Midbrain (tissue), 1 donor: Measurements from ENCODE around the gene ZFYVE9.
"Not testable (repeated sequence)": the region's sequence is repeated elsewhere in the genome, so short reads cannot be mapped to it uniquely, and the experiment has no call there.

Source experiments
- DNase-seq: peaks from one replicate; lab custom pipeline; 2025; lab: John Stamatoyannopoulos, UW

The ZFYVE9 gene

DNA sequence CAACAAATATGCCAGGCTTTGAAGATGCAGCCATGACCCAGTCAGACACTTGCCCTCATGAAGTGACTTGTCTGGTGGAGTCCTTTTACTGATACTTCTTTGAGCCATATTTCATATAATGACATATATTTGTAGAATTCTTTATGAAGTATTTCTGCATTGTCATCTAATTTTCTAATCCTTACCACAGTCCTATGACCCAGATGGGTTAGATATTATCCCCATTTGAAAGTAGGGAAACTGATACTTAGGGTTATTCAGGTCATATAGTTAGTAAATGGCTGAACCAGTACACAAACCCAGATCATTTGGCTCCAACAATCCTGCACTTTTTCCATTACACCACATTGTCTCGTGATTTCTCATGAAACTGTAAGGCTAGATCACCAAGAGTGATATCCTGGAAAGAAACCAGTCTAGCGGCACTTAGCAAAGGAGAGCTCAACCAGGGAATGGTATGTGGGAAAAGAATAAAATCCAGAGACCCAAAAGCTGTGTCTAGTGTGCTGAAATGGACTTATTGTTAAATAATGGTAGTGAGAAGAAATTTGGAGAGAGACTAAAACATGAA, 49.6 kb downstream of the ZFYVE9 start:
- no peak for DNase-seq

DNA sequence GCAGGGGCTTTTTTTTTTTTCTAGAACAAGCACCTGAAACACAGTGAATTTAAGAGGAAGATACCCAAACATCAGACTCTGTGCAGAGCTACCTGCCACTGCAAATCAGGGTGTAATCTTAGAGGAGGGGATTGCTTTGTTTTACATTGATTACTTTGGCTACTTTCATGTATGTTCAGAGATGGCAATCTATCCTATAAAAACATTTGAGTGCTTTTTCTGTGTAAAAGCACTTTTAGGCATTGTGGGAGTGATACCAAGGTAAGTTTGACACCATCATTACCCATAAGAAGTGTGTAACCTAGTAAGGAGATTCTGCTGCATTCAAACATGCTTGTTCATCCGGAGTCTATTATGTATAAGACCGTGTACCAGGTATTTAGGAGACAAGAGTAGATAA, 50.1 kb downstream of the ZFYVE9 start:
- DNase-seq: no peak

DNA sequence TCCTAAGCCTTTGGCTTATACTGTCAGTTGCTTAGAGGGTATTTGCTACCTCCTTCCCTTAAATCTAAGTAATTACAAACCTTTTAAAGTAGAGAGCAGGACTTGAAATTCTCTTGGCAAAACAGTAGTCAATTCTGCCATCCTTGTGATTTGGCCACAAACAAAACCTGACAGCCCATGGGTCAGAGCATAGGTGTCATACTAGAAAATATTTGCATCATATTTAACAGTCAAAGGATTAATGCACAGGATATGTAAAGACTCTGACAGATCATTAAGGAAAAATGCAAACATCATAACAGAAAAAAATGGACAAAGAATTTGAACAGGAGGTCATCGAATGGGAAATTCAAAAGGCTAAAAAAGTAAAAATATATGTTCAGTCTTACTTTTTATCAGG, 50.5 kb downstream of the ZFYVE9 start:
- no peak for DNase-seq

DNA sequence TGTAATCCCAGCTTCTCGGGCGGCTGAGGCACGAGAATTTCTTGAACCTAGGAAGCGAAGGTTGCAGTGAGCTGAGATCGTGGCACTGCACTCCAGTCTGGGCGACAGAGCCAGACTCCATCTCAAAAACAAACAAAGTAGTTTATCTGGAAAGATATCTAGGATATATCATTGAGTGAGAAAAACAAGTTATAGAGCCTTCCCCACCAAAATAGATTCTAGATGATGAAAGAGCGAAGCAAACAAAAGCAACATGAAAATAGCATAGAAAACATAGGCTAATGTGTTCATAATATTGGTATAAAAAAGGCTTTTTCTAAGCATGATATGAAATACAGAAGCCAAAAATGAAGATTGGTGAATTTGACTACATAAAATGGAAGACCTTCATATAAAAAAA, 52.1 kb downstream of the ZFYVE9 start:
- DNase-seq: no peak

DNA sequence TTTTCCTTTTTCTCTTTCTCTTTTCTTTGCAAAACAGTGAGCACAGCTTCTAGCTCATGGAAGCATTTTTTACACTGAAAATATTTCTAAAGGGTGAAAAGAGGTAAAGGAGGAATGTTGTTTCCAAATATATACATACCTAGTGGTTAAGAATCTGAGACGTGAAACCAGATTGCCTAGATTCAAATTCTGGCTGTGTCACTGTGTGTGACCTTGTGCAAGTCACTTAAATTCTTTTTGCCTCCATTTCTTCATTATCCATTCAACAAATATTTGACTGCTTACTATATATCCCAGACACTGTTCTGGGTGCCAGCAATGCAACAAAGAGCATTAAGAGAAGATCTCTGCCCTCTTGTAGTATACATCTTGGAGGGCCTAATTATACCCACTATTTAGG, 53.3 kb downstream of the ZFYVE9 start:
- DNase-seq: no peak

DNA sequence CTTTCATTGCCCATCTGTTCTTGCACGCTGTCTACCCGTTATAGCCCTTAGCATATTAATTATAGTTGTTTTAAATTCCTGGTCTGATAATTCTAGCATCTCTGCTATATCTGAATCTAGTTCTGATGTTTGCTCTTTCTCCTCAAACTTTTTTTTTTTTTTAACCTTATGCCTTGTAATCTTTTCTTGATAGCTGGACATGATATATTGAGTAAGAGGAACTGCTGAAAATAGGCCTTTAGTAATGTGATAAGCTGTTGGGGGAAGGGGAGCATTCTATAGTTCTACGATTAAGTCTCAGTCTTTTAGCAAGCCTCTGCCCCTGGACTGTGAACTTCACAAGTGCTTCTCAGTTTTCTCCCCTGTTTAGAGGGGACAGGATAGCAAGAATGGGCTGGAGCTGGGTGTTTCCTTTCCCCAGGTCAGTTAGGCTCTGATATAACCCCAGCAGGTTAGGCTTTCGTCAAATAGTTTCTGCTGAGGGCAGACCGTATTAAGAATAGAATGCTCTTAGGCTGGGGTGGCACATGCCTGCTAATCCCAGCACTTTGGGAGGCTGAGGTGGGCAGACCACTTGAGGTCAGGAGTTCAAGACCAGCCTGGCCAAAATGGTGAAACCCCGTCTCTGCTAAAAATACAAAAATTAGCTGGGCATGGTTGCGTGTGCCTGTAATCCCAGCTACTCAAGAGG, 62.2 kb downstream of the ZFYVE9 start:
- no peak for DNase-seq

DNA sequence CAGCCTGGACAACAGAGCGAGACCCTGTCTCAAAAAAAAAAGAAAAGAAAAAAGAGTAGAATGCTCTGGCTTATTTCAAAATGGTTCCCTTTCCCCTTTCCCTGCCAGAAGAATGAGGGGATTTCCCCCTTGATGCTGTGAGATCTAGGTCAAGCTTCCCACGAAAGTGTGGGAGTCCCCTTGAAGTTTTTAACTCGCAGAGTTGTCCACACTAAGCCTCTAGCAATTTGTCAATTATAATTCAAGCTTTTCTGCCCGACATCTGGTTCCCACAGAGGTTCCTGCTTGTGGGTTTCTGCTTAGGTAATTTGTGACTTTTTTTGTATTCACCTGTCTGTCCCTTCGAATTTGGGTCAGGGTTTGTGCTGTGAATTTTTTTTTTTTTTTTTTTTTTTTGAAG, 62.8 kb downstream of the ZFYVE9 start:
- no peak for DNase-seq

DNA sequence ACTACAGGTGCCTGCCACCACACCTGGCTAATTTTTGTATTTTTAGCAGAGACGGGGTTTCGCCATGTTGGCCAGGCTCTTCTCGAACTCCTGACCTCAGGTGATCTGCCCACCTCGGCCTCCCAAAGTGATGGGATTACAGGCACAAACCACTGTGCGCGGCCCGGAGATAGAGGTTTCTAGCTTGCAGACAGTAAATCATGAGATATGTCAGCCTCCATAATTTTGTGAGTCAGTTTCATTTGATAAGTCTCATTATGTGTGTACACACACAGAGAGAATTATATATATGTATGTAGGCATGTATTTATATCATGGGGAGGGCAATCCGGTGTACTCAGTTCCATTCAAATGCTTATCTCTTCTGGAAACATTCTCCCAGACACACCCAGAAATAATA, 64.8 kb downstream of the ZFYVE9 start:
- DNase-seq: not testable (repeated sequence)

DNA sequence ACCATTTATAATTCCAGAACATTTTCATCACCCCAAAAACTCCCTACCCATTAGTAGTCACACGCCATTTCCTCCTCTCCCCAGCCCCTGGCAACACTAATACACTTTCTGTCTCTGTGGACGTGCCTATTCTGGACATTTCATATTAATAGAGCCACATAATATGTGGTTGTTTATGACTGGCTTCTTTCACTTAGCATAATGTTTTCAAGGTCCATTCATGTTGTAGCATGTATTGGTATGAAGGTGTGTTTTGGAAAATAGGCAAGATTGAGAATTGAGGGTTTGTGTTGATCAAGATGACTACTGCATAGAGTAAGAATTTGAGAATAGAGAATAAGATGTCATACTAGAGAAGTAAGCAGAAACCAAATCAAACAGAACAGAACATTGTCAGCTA, 67.5 kb downstream of the ZFYVE9 start:
- no peak for DNase-seq

DNA sequence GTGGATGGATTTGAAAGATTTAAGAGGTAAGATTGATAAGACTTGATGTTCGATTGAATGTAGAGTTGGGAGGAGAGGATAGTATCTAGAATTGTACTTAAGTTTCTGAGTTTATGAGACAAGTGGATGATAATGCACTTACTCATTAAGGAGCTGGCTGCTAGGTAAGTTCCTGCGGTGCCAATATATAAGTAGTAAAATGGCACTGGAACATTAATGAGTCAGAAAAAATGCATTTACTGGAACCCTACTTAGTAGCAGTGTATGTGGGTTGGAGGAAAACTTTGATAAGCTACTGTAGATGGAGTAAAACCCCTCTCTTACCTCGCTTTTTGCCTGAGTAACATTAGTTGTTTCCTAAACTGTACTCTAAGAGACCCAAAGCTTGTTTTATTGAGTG, 68.2 kb downstream of the ZFYVE9 start:
- no peak for DNase-seq

DNA sequence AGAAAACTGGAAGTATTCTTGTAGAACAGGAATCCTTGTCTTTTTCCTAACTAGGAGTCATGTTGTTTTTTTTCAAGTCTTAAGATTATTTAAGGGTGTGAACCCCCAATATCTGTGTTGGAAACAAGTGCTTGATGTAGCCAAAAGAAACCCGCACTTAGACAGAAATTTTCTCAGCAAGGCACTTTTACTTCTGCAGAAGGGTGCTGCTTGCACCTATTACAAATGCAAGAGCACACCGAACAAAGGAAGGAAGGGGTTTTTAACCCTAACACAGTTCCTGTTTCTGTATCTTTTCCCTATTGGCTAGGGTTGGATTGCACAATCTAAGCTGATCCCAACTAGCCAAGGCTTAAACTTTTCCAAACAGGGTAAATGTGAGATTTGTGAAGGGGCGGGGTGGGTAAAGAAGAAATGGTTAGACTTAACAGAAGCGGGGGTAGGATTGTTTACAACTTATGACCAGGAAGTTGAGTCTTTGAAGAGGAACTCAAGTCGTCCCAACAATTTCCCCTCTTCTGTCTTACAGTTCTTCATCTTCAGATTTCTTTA, 75.1 kb downstream of the ZFYVE9 start:
- no peak for DNase-seq

DNA sequence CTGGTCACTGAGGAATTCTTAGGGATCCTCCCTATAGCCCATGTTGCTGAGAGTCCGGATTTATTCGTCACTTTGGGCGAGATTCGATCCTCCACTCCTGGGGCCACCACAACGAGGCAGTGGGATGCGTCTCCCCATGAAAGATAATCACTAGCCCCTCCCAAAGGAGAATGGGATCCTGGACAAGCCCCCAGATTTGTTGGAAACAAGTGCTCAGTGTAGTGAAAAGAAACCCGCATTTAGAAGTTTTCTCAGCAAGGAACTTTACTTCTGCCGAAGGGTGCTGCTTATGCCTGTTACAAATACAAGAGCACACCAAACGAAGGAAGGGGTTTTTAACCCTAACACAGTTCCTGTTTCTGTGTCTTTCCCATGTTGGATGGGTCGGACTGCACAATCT, 83.3 kb downstream of the ZFYVE9 start:
- DNase-seq: no peak

DNA sequence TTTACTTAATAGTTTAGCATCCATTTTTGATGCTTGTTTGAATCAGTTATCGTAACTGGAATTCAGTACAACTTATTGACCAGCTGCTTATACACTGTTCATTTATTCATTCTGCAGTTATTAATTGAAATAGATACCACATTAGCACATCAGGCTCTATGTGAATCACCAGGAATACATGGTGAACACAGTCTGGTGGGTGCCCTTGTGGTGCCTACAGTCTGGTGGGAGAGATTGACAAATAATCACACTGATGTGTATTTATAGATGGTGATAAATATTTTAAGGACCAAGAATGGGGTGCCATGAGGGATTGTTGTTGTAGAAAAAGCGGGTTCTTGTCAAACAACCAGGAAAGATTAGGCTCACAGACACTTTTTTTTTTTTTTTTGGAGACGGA, 87.6 kb downstream of the ZFYVE9 start:
- no peak for DNase-seq

DNA sequence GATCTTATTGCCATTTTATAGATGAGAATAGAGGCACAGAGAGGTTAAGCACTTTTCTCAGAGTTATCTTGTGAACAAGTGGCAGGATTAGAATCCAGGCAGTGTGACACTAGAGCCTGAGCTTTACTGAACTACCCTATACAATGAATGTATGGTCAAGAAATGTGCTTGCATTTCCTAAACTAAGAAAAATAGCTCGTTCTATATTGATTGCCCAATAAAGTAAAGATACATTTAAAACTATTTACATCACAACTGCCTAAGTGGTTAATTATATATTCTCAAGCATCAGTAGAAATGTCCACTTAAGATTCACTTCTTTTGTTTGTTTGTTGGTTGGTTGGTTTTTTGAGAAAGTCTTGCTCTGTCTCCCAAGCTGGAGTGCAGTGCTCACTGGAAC, 91.6 kb downstream of the ZFYVE9 start:
- no peak for DNase-seq

DNA sequence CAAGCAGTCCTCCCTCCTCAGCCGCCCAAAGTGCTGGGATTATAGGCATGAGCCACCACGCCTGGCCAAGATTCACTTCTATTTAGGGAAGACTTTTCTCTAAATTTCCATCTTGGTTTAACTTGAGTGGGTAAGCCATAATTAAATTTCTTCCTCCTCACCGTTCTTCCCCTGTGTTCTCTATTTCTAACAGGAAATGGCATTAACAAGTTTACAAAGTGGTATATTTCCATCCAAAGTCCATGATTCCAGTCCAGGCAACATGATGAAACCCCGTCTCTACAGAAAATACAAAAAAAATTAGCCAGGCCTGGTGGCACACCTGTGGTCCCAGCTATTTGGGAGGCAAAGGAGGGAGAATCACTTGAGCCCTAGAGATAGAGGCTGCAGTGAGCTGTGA, 92.1 kb downstream of the ZFYVE9 start:
- no peak for DNase-seq

DNA sequence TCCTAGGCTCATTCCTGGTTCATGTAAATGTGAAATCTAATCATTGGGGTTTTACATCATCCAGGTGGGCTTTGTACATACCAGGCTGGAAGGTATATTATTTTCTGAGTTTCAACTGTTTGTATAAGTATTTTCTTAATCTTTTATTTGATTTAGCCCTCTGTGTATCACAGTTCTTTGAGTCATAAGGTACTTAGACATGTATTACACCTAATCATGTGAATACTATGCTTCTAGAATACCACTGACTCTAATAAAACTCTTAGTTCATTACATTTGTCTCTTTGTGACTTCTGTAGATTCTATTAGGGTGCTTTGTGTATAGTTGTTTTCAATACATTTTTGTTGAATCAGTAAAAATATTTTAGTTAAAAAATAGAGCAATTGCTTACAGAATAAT, 92.8 kb downstream of the ZFYVE9 start:
- DNase-seq: no peak

DNA sequence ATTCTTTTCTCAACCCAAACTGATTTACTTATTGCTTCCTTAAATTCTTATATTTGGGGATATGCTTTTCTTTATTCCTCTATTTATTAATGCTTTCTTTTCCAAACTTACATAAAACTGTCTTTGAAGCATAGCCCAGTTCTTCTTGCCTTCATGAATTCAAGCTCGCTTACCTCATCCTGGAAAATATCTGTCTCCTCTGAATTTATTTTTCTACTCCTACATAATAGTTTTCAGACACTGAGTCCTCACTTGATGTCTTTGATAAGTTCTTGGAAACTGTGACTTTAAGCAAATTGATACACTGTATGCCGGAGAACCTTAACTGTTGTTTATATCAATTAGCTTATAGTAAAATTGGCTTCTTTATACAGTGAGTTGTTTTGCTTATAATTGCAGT, 93.8 kb downstream of the ZFYVE9 start:
- no peak for DNase-seq

DNA sequence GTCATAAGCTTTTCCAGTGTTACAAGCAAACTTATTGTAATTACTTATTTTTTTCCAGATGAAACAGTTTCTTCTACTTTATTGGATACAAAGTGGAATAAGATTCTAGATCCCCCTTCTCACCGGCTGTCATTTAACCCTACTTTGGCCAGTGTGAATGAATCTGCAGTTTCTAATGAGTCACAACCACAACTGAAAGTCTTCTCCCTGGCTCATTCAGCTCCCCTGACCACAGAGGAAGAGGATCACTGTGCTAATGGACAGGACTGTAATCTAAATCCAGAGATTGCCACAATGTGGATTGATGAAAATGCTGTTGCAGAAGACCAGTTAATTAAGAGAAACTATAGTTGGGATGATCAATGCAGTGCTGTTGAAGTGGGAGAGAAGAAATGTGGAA, 95.5 kb downstream of the ZFYVE9 start:
- DNase-seq: no peak

DNA sequence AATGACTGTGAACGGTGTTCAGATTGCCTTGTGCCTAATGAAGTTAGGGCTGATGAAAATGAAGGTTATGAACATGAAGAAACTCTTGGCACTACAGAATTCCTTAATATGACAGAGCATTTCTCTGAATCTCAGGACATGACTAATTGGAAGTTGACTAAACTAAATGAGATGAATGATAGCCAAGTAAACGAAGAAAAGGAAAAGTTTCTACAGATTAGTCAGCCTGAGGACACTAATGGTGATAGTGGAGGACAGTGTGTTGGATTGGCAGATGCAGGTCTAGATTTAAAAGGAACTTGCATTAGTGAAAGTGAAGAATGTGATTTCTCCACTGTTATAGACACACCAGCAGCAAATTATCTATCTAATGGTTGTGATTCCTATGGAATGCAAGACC, 96.6 kb downstream of the ZFYVE9 start:
- no peak for DNase-seq

DNA sequence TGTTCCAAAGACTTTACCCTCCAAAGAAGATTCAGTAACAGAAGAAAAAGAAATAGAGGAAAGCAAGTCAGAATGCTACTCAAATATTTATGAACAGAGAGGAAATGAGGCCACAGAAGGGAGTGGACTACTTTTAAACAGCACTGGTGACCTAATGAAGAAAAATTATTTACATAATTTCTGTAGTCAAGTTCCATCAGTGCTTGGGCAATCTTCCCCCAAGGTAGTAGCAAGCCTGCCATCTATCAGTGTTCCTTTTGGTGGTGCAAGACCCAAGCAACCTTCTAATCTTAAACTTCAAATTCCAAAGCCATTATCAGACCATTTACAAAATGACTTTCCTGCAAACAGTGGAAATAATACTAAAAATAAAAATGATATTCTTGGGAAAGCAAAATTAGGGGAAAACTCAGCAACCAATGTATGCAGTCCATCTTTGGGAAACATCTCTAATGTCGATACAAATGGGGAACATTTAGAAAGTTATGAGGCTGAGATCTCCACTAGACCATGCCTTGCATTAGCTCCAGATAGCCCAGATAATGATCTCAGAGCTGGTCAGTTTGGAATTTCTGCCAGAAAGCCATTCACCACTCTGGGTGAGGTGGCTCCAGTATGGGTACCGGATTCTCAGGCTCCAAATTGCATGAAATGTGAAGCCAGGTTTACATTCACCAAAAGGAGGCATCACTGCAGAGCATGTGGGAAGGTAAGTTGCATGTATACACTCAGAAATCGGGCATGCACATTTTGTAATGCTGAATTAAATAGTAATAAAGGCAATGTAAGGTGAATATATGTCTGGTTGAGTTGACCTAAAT, 97.2 kb downstream of the ZFYVE9 start:
- no peak for DNase-seq

DNA sequence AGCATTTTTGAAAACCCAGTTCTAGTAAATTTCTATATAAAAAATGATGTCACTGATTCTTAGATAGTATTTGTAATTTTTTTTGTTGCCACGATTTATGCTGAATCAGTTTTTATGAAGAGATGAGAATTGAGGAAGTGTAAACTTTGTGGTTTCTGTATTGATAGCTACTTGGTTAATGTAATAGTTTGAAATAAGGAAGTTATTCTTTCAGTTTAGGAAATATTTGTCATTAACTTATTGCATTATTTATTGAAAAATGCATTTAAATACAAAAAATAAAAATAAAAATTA, 97.8 kb downstream of the ZFYVE9 start:
- DNase-seq: no peak

DNA sequence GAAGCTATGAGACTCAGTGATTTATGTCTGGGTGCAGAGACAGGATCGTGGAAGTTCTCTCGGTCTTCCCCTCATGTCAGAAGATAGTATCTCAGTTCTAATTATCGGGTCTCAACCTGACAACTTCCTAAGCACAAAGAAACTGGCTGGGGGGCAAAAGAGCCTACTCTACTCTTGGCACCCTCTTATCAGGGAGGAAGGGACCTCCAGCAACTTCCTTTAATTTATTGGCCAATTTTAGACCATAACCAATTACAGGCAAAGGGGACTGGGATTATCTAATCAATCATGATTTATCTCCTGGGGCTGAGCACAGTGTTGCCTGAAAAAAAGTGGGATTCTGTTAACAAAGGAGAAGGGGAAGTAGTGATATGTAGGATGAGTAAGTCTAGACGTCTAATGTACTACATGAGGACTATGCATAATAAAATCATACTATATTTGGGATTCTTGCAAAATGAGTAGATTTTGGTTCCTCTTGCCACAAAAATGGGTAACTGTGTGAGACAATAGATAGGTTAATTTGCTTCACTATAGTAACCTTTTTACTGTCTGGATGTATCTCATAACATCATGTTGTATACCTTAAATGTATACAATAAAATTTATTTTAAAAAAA, 98.8 kb downstream of the ZFYVE9 start:
- no peak for DNase-seq
